ELR (cell line): ENCODE data around the gene EXOC3L1.

ENCODE experiments used
- DNase-seq: peaks from one replicate; pipeline ENCODE4 v3.0.0-alpha.2; 2015; ENCODE audit warnings: low read depth

EXOC3L1 gene

GRCh38 chr16:67181346-67181745, 8.6 kb downstream of the EXOC3L1 start:
- DNase-seq, result peak; percentile 77

GRCh38 chr16:67180166-67180565, 9.8 kb downstream of the EXOC3L1 start:
- DNase-seq, result no peak

DNA sequence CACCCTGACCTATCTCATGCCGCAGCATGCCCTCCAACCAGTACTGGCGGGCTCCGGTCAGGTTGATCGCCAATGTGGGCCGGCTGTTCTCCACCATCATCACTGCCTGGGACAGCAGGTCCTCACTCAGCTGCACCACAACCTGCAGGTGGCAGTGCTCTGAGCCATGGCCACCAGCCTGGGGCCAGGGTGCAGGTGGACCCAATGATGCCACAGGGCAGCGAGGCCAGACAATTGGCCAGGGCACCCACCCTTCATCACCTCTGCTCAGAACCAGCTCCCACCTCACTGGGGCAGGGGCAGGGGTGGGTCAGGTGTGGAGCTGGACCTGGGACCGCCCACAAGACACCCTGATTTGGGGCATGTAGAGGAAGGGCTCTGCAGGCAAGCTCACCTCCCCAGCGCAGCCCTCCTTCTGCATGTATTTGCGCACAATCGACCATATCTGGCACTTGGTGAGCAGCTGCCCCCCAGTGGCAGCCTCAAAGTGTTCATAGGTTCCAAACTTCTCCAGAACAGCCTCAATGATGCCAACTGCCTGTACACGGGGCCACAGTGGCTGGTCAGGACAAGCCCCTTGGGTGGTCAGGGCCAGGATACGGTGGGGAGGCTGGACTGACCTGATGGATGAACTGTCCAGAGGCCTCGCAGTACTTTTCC, 10.4 kb downstream of the EXOC3L1 start:
- peak; percentile 36 for DNase-seq

- peak; percentile 34 for DNase-seq
Measured at GRCh38 chr16:67177743-67178699, 11.9 kb downstream of the EXOC3L1 start.

DNA sequence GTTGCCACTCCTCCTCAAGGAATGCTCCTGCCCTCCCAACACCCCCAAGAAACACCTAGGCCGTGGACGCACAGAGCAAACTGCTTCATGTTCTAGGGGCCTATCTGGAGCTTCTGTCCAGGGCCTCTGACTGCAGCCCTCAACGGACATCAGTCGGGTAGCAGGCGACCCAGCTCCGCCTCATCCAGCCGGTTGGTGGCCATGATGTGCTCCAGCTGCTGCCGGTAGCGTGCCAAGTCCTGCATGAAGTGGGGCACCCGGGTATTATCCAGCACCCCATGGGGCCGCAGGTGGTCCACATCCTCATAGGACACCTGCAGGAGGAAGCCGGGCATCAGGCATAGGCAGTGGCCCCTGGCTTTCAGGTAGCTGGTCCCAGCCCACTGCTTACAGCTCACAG, 13.3 kb downstream of the EXOC3L1 start:
- no peak for DNase-seq

- DNase-seq, result no peak
Measured at GRCh38 chr16:67174706-67175231, 15.2 kb downstream of the EXOC3L1 start.

DNA sequence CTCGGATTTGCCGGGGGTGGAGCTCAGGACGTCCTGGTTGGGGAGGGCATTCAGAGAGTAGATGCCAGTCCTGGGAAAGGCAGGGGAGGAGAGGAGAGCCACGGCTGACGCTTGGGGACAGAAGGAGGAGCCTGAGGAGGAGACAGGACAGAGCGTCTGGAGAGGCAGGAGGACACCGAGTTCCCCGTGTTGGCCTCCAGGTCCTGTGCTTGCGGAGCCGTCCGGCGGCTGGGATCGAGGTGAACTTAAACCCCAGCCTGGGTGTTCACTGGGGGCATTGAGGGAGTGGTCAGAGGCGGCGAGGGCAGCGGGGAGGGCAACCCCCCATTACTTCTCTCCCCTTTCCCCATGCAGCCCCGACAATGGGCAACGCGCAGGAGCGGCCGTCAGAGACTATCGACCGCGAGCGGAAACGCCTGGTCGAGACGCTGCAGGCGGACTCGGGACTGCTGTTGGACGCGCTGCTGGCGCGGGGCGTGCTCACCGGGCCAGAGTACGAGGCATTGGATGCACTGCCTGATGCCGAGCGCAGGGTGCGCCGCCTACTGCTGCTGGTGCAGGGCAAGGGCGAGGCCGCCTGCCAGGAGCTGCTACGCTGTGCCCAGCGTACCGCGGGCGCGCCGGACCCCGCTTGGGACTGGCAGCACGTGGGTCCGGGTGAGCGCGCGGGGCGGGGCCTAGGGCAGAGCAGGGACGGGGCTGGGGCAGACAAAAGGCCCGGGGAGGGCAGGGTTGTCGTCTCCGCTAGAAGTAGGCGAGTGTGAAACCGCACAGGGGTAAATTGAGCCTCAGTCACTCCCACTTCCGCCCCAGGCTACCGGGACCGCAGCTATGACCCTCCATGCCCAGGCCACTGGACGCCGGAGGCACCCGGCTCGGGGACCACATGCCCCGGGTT, 15.9 kb downstream of the EXOC3L1 start:
- DNase-seq, result peak; percentile 91

GRCh38 chr16:67173323-67173722, 16.6 kb downstream of the EXOC3L1 start:
- DNase-seq, result no peak

- DNase-seq, result no peak
Measured at GRCh38 chr16:67170949-67171649, 18.8 kb downstream of the EXOC3L1 start.

- DNase-seq, result peak; percentile 77
Measured at GRCh38 chr16:67170168-67170948, 19.6 kb downstream of the EXOC3L1 start, which contains the start of gene NOL3. NOL3 (plus strand) TSS chr16:67170538.

- DNase-seq, result peak; percentile 51
Measured at GRCh38 chr16:67169642-67170167, 20.2 kb downstream of the EXOC3L1 start.

DNA sequence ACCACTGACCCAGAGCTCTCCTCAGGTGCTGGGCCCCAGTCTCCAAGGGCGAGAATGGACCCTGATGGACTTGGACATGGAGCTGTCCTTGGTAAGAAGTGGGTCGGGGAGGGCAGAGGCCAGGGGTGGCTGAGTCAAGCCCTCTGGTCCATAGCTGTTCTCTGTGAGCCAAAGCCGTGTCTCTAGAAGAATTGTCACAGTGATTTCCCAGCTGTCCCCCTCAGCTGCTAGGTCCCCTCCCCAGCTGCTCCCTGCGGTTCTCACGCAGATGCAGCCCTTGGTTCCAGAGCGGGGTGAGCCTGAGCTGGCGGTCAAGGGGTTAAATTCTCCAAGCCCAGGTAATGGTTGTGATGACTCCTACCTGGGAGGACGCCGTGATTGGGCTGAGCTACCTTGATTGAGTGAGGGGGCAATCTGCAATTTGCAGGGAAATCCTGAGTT, 20.9 kb downstream of the EXOC3L1 start:
- DNase-seq, result no peak

- no peak for DNase-seq
Measured at GRCh38 chr16:67167588-67167987, 22.3 kb downstream of the EXOC3L1 start.

DNA sequence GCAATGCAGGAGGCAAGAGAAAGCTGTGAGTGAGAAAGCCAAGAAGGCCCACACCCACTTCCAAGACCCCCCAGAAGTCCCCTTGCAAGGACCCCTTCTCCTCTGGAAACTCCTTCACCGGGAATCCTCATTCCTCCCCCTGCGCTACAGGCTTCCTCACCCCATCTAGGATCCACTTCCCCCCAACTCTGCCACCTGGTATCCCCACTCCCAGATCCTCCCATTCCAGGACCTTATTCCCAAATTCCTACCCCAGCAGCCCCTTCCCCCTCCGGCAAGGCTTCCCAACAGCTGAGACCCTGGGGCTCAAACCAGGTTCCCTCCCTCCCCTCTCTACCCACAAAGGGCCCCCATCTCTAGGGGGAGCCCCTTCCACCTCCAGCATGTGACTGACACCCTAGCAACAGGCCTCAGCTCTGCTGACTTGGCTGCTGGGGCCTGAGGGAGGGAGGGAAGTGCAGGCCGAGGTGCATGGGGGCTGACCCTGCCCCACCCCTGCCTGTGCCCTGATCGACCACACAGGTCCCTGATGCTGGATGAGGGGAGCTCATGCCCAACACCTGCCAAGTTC, 23.3 kb downstream of the EXOC3L1 start:
- DNase-seq, result no peak

- no peak for DNase-seq
Measured at GRCh38 chr16:67166110-67166547, 23.8 kb downstream of the EXOC3L1 start.

- DNase-seq, result no peak
Measured at GRCh38 chr16:67165121-67166078, 24.5 kb downstream of the EXOC3L1 start.

DNA sequence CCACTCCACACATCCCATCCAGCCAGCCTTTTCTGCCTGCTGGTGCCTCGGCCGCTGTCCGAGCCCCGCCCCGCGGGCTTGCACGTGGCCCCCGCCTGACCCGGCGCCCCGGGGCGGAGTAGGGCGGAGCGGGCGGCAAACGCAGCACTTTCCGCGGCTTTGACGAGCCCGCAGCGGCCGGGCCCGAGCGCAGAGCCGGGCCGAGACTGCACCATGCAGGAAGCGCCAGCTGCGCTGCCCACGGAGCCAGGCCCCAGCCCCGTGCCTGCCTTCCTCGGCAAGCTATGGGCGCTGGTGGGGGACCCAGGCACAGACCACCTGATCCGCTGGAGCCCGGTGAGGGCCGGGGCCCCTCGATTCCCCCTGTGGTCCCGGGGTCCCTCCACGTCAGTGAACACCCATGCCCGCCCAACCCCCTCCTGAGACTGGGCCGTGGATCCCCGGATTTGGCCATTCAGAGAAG, 25.3 kb downstream of the EXOC3L1 start, which contains the start of gene HSF4:
Gene HSF4, plus strand, starts transcription at position 147 of the 463 bp plus-strand sequence. Its CDS starts 67 bp downstream, at position 214.
- DNase-seq, result peak; percentile 48

DNA sequence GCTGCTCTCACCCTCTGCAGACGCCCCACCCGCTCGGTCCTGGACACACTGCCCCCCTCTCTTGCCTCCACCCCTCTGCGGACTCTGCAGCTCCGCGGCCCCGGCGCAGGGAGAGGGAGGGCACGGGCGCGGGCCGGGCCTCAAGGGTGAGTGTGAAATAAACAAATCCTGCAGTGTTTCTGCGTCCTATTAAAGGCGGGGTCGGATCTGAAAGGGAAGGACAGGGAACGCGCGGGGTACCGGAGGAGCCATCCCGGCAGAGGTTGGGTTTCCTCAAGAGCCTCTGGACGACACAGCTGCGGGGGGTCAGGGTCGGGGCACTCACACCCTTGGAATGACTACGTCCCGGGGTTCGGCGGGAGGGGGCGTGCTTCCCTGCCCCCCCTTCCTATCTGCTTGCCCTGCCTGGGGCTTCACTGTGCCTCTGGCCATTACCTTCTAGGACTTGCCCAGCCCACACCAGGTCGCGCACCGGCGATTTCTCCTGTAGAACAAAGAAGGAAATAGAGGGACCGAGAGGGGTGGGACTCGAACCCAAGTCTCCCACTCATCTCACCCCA, 25.9 kb downstream of the EXOC3L1 start:
- peak; percentile 42 for DNase-seq
